ENCODE results near the gene SLC3A2. TPM values are rescaled to one million over a fixed set of nuclear protein-coding genes. Genes with fewer than 3 reads are reported as not detected.

SLC3A2 gene
- total and polyA plus RNA-seq, 2 of the 13 experiments (the other 11 are each of a cell fraction or from before 2014, with no cell fraction given): 213 to 226 TPM

DNA sequence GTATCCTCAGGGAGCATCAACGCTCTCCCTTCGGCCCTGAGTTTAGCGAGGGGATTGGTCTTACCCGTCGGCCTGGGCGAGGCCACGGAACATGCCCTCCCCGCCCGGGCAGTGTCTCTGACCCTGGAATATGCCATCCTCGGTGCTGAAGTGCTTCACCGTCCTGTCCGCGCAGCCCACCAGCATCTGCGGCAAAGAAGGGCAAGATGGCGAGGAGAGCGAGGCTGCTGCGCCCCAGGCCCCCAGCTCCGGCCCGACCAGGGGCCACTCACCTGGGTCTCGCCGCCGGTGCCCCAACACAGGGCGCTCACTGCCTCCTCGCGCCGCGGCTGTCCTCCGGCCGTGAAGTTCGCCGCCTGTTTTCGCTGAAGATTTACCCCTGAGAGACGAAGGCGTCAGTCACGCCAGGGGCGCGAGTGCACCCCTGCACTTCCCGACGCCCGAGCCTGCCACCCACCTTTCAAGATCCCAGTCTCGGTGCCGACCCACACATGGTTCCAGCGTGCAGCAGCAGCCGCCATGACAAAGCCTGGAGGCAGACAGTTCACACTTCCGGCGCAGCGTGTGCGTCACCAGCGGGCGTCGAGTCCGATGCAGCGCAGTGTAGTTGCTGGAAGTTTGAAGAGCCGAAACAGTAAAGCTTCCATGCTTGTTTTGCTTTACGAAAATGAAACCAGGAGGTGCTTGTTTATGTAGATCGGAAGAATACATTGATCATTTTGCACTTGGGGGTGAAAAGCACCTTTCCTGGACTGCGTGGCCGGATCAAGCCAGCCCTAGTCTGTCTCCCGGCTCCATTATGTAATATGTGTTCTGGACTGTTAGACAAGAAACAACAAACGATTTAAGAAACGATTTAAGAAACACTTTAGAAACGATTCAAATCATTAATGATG, 41.4 kb upstream of the SLC3A2 start, which contains the start of gene WDR74 (continued):
- no peak for TF ChIP-seq HMG20A (CRISPR knock-in tag; IDR thresholded peaks at IDR 0.05; ENCODE audit: borderline replicate concordance)
- no peak; the same call in 1 of the 2 replicates for TF ChIP-seq GZF1 (CRISPR knock-in tag; IDR thresholded peaks at IDR 0.05)
- no peak for TF ChIP-seq ZNF772 (CRISPR knock-in tag; IDR thresholded peaks at IDR 0.05)
- peak; percentile 94 for TF ChIP-seq NRL (CRISPR knock-in tag; IDR thresholded peaks at IDR 0.05; ENCODE audit: borderline replicate concordance)
- no peak for TF ChIP-seq ZNF720 (CRISPR knock-in tag; IDR thresholded peaks at IDR 0.05)
- peak; percentile 65; the same call in 1 of the 2 replicates for TF ChIP-seq MEIS2 (CRISPR knock-in tag; IDR thresholded peaks at IDR 0.05)
- TF ChIP-seq, protein P1, sequence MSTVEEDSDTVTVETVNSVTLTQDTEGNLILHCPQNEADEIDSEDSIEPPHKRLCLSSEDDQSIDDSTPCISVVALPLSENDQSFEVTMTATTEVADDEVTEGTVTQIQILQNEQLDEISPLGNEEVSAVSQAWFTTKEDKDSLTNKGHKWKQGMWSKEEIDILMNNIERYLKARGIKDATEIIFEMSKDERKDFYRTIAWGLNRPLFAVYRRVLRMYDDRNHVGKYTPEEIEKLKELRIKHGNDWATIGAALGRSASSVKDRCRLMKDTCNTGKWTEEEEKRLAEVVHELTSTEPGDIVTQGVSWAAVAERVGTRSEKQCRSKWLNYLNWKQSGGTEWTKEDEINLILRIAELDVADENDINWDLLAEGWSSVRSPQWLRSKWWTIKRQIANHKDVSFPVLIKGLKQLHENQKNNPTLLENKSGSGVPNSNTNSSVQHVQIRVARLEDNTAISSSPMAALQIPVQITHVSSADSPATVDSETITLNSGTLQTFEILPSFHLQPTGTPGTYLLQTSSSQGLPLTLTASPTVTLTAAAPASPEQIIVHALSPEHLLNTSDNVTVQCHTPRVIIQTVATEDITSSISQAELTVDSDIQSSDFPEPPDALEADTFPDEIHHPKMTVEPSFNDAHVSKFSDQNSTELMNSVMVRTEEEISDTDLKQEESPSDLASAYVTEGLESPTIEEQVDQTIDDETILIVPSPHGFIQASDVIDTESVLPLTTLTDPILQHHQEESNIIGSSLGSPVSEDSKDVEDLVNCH (CRISPR knock-in tag; IDR thresholded peaks at IDR 0.05): no peak
- TF ChIP-seq ZNF607 (CRISPR knock-in tag; IDR thresholded peaks at IDR 0.05; ENCODE audit: borderline replicate concordance): peak; percentile 66
- no peak for TF ChIP-seq ZNF33B (CRISPR knock-in tag; IDR thresholded peaks at IDR 0.05)
- TF ChIP-seq ZNF605 (CRISPR knock-in tag; IDR thresholded peaks at IDR 0.05): peak; percentile 90
- TF ChIP-seq, protein P2, sequence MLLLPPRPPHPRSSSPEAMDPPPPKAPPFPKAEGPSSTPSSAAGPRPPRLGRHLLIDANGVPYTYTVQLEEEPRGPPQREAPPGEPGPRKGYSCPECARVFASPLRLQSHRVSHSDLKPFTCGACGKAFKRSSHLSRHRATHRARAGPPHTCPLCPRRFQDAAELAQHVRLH (CRISPR knock-in tag; IDR thresholded peaks at IDR 0.05; ENCODE audit: borderline replicate concordance, low read depth): peak; percentile 97
- TF ChIP-seq, protein P3, sequence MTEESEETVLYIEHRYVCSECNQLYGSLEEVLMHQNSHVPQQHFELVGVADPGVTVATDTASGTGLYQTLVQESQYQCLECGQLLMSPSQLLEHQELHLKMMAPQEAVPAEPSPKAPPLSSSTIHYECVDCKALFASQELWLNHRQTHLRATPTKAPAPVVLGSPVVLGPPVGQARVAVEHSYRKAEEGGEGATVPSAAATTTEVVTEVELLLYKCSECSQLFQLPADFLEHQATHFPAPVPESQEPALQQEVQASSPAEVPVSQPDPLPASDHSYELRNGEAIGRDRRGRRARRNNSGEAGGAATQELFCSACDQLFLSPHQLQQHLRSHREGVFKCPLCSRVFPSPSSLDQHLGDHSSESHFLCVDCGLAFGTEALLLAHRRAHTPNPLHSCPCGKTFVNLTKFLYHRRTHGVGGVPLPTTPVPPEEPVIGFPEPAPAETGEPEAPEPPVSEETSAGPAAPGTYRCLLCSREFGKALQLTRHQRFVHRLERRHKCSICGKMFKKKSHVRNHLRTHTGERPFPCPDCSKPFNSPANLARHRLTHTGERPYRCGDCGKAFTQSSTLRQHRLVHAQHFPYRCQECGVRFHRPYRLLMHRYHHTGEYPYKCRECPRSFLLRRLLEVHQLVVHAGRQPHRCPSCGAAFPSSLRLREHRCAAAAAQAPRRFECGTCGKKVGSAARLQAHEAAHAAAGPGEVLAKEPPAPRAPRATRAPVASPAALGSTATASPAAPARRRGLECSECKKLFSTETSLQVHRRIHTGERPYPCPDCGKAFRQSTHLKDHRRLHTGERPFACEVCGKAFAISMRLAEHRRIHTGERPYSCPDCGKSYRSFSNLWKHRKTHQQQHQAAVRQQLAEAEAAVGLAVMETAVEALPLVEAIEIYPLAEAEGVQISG (CRISPR knock-in tag; IDR thresholded peaks at IDR 0.05): peak; percentile 94
- TF ChIP-seq RORA (CRISPR knock-in tag; IDR thresholded peaks at IDR 0.05): no peak
- TF ChIP-seq ATM (IDR thresholded peaks at IDR 0.05; ENCODE audit: borderline replicate concordance): no peak
- TF ChIP-seq ZNF878 (CRISPR knock-in tag; IDR thresholded peaks at IDR 0.05): no peak
- TF ChIP-seq SMYD3 (CRISPR knock-in tag; IDR thresholded peaks at IDR 0.05): peak; percentile 55; the same call in 1 of the 2 replicates
- peak; percentile 83 for TF ChIP-seq GABPA (IDR thresholded peaks at IDR 0.05; ENCODE audit: low read depth, low read length)
- TF ChIP-seq GABPA (CRISPR knock-in tag; IDR thresholded peaks at IDR 0.05; ENCODE audit: low read depth): peak; percentile 97
- TF ChIP-seq, protein P4, sequence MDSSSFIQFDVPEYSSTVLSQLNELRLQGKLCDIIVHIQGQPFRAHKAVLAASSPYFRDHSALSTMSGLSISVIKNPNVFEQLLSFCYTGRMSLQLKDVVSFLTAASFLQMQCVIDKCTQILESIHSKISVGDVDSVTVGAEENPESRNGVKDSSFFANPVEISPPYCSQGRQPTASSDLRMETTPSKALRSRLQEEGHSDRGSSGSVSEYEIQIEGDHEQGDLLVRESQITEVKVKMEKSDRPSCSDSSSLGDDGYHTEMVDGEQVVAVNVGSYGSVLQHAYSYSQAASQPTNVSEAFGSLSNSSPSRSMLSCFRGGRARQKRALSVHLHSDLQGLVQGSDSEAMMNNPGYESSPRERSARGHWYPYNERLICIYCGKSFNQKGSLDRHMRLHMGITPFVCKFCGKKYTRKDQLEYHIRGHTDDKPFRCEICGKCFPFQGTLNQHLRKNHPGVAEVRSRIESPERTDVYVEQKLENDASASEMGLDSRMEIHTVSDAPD (CRISPR knock-in tag; IDR thresholded peaks at IDR 0.05): no peak
- peak; percentile 55; the same call in 1 of the 2 replicates for TF ChIP-seq ETV6 (CRISPR knock-in tag; conservative IDR thresholded peaks at IDR 0.05)
